ENCODE results near the gene GNG14.

- TF ChIP-seq ETS1 (IDR thresholded peaks at IDR 0.05) (no peak), CTCF (conservative IDR thresholded peaks at IDR 0.05; ENCODE audit: low read depth in 2 of 2) (no peak), EZH2 (IDR thresholded peaks at IDR 0.05; ENCODE audit: low read depth, unreplicated experiment) (no peak), STAT1 (IDR thresholded peaks at IDR 0.05; ENCODE audit: unreplicated experiment) (no peak), REST (IDR thresholded peaks at IDR 0.05; ENCODE audit: unreplicated experiment) (no peak)
Observed at GRCh38 chr19:12667731-12668302, 20.0 kb upstream of the GNG14 start.

All from GM23338 (cell line).